ENCODE measurements around the gene B4GALT4.
A peak's percentile ranks its signal among the peaks of the same experiment; 100 is the strongest.
"Not testable (repeated sequence)": the region's sequence is repeated elsewhere in the genome, so short reads cannot be mapped to it uniquely, and the experiment has no call there.

B4GALT4 gene

GRCh38 chr3:119240591-119241434 is at the start of gene B4GALT4:
TSS of gene B4GALT4 (minus strand) at chr3:119240878. CDS start at chr3:119230099, 10,779 bp downstream.
- DNase-seq: peak; percentile 81 to 88

GRCh38 chr3:119289404-119289770 is 48.7 kb upstream of the B4GALT4 start:
- DNase-seq: no peak

- no peak for DNase-seq
Measured at GRCh38 chr3:119288669-119289403, 48.2 kb upstream of the B4GALT4 start.

GRCh38 chr3:119279584-119280243 is 39.0 kb upstream of the B4GALT4 start:
- DNase-seq: no peak

- DNase-seq: no peak
Measured at GRCh38 chr3:119279101-119279554, 38.5 kb upstream of the B4GALT4 start.

- DNase-seq: no peak
Measured at GRCh38 chr3:119276680-119277079, 36.0 kb upstream of the B4GALT4 start.

GRCh38 chr3:119270212-119270611 is 29.5 kb upstream of the B4GALT4 start:
- DNase-seq: not testable (repeated sequence)

- DNase-seq: no peak
Measured at GRCh38 chr3:119261055-119261454, 20.4 kb upstream of the B4GALT4 start.

- DNase-seq: no peak
Measured at GRCh38 chr3:119259821-119260220, 19.1 kb upstream of the B4GALT4 start.

- no peak for DNase-seq
Measured at GRCh38 chr3:119258915-119259314, 18.2 kb upstream of the B4GALT4 start.

GRCh38 chr3:119257654-119258410 is 17.2 kb upstream of the B4GALT4 start:
- DNase-seq: no peak

- DNase-seq: no peak
Measured at GRCh38 chr3:119257111-119257510, 16.4 kb upstream of the B4GALT4 start.

GRCh38 chr3:119255214-119255613 is 14.5 kb upstream of the B4GALT4 start:
- no peak for DNase-seq

GRCh38 chr3:119245778-119246177 is 5.1 kb upstream of the B4GALT4 start:
- DNase-seq: peak; percentile 78 to 92

GRCh38 chr3:119243712-119244111 is 3.0 kb upstream of the B4GALT4 start:
- DNase-seq: peak in 1 of 2 experiments; percentile 24

- DNase-seq: not testable (repeated sequence)
Measured at GRCh38 chr3:119243058-119243529, 2.4 kb upstream of the B4GALT4 start.

GRCh38 chr3:119242387-119243057 is 1.8 kb upstream of the B4GALT4 start:
- DNase-seq: not testable (repeated sequence)

- peak in 1 of 2 experiments; percentile 42 for DNase-seq
Measured at GRCh38 chr3:119240101-119240590, 532 bp downstream of the B4GALT4 start.

- no peak for DNase-seq
Measured at GRCh38 chr3:119239206-119239820, 1.4 kb downstream of the B4GALT4 start.

GRCh38 chr3:119238363-119238762 is 2.3 kb downstream of the B4GALT4 start:
- no peak for DNase-seq

- DNase-seq: no peak
Measured at GRCh38 chr3:119237299-119237698, 3.4 kb downstream of the B4GALT4 start.
